ENCODE results near the gene PPP2R5E.
"Not testable (repeated sequence)": the region's sequence is repeated elsewhere in the genome, so short reads cannot be mapped to it uniquely, and the experiment has no call there.

The PPP2R5E gene

DNA sequence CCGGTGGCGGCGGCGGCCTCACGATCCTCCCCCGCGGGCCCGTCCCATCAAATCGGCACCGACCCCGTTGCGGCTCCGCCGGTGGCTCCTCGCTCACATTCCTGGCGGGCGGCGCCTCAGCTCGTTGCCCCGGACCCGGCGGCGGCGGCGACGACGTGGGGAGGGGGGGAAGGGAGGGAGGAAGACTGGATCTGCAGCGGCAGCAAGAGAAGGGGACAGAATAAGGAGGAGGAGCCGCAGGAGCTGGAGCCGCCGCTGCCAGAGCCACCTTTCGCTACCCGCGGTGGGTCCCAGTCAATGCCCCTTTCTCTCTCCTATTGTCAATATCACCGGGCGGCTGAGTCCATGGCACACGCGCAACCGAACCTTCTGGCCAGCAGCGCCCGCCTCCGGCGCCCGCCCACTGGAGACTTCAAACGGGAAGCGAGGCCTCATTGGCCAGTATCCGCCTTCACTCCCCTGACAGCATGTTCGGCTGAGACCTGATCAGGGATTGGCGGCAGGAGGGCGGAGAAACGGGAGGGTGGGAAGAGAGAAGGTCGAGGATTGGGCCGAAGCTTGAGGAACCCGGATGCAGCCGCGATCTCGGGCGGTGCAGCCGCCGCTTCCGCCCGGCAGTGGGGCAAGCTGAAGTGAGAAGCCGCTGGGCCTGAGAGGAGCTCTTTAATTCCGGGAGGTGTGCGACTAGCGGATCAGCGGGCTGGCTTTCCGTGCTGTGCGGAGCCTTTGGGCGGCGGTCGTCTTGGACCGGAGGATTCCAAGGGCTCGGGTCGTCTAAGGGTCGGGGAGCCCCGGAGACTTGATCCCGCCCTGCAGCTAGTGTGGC is at the start of gene PPP2R5E:
PPP2R5E (minus strand) TSS at position 378 of the 826 bp plus-strand sequence. CDS start 3,692 bp downstream, outside the sequence.
- DNase-seq (ENCODE audit: low read depth), result peak; percentile 99
- H3K4me3 ChIP-seq (ENCODE audit: low read depth, low read length), result peak within 1 kb of the TSS; percentile 85
- TF ChIP-seq, protein P1, sequence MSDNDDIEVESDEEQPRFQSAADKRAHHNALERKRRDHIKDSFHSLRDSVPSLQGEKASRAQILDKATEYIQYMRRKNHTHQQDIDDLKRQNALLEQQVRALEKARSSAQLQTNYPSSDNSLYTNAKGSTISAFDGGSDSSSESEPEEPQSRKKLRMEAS (IDR thresholded peaks at IDR 0.05; ENCODE audit: low read depth, low read length), result peak; percentile 64
- peak; percentile 72 for TF ChIP-seq POLR2A (IDR thresholded peaks at IDR 0.05; ENCODE audit: extremely low read depth, insufficient read length)
- no peak; the same call in 1 of the 2 replicates for TF ChIP-seq MYC (IDR thresholded peaks at IDR 0.05; ENCODE audit: low read depth, low read length)

DNA sequence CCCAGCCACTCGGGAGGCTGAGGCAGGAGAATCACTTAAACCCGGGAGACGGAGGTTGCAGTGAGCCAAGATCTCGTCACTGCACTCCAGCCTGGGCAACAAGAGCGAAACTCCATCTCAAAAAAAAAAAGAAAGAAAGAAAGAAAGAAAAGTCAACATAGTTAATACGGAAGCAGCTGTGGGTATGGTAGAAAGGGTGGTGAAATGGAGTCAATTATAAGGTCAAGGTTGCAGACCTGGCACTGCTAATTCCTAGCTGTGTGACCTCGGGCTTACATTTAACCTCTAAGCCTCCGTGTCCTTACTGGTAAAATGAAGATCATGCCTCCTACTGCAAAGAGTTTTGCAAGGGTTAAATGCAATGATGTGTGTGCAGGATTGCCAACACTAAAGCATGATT is 39.9 kb upstream of the PPP2R5E start:
- not testable (repeated sequence) for DNase-seq (ENCODE audit: low read depth); H3K4me3 ChIP-seq (ENCODE audit: low read depth, low read length)

DNA sequence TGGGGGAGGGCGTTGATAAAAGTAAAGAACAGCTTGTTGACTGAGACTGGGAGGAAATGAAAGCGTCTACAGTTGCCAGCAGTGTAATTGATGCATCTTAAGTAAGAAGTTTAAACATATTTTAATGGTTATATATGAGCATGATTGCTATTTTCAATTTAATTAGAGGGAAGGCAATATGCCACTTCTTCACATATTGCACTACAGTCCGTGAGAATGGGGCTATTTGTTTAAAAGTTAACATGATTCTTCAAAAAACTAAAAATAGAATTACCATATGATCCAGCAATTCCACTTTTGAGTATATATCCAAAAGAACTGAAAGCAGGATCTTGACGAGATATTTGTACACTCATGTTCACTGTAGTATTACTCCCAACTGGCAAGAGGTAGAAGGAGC is 38.3 kb upstream of the PPP2R5E start:
- DNase-seq (ENCODE audit: low read depth), result no peak
- no peak for TF ChIP-seq MYC (IDR thresholded peaks at IDR 0.05; ENCODE audit: low read depth, low read length)
- TF ChIP-seq, protein P1 (IDR thresholded peaks at IDR 0.05; ENCODE audit: low read depth, low read length), result no peak
- TF ChIP-seq, protein P2, sequence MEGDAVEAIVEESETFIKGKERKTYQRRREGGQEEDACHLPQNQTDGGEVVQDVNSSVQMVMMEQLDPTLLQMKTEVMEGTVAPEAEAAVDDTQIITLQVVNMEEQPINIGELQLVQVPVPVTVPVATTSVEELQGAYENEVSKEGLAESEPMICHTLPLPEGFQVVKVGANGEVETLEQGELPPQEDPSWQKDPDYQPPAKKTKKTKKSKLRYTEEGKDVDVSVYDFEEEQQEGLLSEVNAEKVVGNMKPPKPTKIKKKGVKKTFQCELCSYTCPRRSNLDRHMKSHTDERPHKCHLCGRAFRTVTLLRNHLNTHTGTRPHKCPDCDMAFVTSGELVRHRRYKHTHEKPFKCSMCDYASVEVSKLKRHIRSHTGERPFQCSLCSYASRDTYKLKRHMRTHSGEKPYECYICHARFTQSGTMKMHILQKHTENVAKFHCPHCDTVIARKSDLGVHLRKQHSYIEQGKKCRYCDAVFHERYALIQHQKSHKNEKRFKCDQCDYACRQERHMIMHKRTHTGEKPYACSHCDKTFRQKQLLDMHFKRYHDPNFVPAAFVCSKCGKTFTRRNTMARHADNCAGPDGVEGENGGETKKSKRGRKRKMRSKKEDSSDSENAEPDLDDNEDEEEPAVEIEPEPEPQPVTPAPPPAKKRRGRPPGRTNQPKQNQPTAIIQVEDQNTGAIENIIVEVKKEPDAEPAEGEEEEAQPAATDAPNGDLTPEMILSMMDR (IDR thresholded peaks at IDR 0.05; ENCODE audit: low read depth, low read length), result no peak
- no peak for TF ChIP-seq POLR2A (IDR thresholded peaks at IDR 0.05; ENCODE audit: extremely low read depth, insufficient read length)

DNA sequence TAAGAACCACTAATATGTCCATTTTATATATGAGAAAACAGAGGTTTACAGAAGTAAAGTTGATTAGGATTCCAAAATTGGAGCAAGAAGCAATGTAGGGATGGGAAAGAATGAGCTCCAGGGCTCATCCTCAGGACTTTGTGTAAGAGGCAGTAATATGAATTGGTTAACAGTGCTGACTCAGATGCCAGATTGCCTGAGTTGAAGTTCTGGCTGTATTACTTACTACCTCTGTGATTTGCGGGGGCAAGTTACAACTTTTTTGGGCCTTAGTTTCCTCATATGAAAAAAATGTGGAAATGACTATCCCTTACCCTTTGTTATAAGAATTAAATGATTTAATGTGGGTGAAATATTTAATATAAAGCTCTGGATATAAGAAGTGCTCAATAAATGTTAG is 35.1 kb upstream of the PPP2R5E start:
- no peak for DNase-seq (ENCODE audit: low read depth)
- no peak overlapping the region for H3K4me3 ChIP-seq (ENCODE audit: low read depth, low read length)
- TF ChIP-seq, protein P1 (IDR thresholded peaks at IDR 0.05; ENCODE audit: low read depth, low read length), result no peak
- TF ChIP-seq, protein P2 (IDR thresholded peaks at IDR 0.05; ENCODE audit: low read depth, low read length), result no peak

More for the DNA sequence above, 38.3 kb upstream of the PPP2R5E start:
- no peak overlapping the region for H3K4me3 ChIP-seq (ENCODE audit: low read depth, low read length)

DNA sequence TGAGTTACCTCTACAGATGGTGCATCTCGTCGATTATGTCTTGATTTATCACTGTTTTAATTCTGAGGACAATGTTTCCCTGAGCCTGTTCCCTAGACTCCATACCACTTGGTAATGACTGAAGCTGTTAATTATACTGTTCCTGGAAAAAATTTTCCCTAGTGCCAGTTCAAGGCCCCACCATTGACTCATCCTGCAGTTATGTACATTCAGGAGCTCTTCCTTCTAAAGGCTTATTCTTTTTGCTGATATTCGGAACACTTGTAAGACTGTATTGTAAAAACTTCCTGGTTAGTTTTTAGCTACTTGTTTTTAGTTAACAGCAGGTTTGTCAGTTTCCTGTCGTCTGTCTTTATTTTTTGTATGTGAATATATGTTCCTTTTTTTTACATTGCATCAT is 30.4 kb upstream of the PPP2R5E start:
- H3K4me3 ChIP-seq (ENCODE audit: low read depth, low read length), result no peak overlapping the region
- no peak for DNase-seq (ENCODE audit: low read depth)
- TF ChIP-seq, protein P2 (IDR thresholded peaks at IDR 0.05; ENCODE audit: low read depth, low read length), result no peak
- TF ChIP-seq POLR2A (IDR thresholded peaks at IDR 0.05; ENCODE audit: extremely low read depth, insufficient read length), result no peak
- TF ChIP-seq MYC (IDR thresholded peaks at IDR 0.05; ENCODE audit: low read depth, low read length), result no peak
- TF ChIP-seq, protein P1 (IDR thresholded peaks at IDR 0.05; ENCODE audit: low read depth, low read length), result no peak

DNA sequence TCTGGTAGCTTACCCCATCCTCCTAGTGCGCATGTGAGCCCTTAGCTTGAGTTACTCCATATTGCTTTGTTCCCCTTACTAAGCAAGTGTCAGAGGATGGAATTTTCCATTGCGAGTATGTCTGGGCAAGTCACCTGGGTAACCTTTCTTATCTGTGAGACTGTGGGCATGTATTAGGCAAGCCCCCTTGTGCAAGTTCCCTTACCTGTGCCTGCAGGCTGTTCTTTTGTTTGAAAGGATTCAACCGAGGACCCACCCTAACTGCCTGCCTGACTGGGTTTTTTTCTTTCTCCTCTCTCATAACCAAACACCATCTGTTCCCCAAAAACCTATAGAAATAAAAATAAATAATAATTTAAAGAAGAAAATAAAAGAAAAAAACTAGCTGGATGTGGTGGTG is 22.3 kb upstream of the PPP2R5E start:
- H3K4me3 ChIP-seq (ENCODE audit: low read depth, low read length), result no peak overlapping the region
- TF ChIP-seq, protein P2 (IDR thresholded peaks at IDR 0.05; ENCODE audit: low read depth, low read length), result no peak
- TF ChIP-seq MYC (IDR thresholded peaks at IDR 0.05; ENCODE audit: low read depth, low read length), result no peak
- TF ChIP-seq, protein P1 (IDR thresholded peaks at IDR 0.05; ENCODE audit: low read depth, low read length), result no peak
- no peak for TF ChIP-seq POLR2A (IDR thresholded peaks at IDR 0.05; ENCODE audit: extremely low read depth, insufficient read length)
- DNase-seq (ENCODE audit: low read depth), result no peak

Data from NB4 (cell line).